ENCODE results near the gene SPATA22.
"Not testable (repeated sequence)": the region's sequence is repeated elsewhere in the genome, so short reads cannot be mapped to it uniquely, and the experiment has no call there.

SPATA22 gene

DNA sequence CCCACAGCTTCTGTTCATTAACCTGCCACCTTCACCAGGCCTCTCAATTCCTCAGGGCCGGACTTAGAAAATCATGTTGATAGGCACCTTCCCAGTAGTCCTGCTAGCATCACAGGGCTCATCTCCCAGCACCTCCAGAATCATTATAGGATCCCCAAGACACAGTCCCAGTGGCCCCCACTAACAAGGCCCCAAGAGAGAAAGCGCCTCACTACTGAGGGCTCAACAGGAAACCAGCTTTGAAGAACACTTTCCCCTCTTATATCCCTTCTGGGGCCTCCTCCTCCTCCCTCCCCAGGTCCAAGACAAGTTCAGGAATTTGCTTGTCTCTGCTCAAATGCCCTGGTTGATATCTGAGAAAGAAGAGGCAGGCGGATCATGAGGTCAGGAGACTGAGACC lies 60.5 kb downstream of the SPATA22 start, which contains the start of gene OR3A3:
TSS of gene OR3A3 (plus strand) at position 301 of the 400 bp plus-strand sequence.
- Histone ChIP-seq H3F3A (ENCODE audit: insufficient read depth, low read length) (no peaks in the 10 kb centered on the region), H3K36me3 (ENCODE audit: insufficient read depth, low read length) (no peaks in the 10 kb centered on the region), H3K9me3 (ENCODE audit: low read length) (no peaks in the 10 kb centered on the region), H3K79me2 (ENCODE audit: insufficient read depth, low read length) (no peaks in the 10 kb centered on the region), H2AFZ (ENCODE audit: low read length) (no peak within 1 kb of the TSS), H4K20me1 (ENCODE audit: insufficient read depth, low read length) (no peaks in the 10 kb centered on the region), H3K4me1 (ENCODE audit: insufficient read depth, low read length, severe bottlenecking) (no peaks in the 10 kb centered on the region), H3K4me2 (ENCODE audit: low read length) (no peak within 1 kb of the TSS), H3K27me3 (ENCODE audit: insufficient read depth, low read length) (no peaks in the 10 kb centered on the region), H3K27ac (ENCODE audit: low read depth, low read length, poor library complexity, severe bottlenecking) (no peak within 1 kb of the TSS), H3K4me3 (ENCODE audit: low read depth, low read length, poor library complexity, severe bottlenecking) (no peak within 1 kb of the TSS), H3K9ac (ENCODE audit: low read length) (no peak within 1 kb of the TSS), H3K9me2 (ENCODE audit: low read depth, low read length) (no peaks in the 10 kb centered on the region)
- TF ChIP-seq, protein P1, sequence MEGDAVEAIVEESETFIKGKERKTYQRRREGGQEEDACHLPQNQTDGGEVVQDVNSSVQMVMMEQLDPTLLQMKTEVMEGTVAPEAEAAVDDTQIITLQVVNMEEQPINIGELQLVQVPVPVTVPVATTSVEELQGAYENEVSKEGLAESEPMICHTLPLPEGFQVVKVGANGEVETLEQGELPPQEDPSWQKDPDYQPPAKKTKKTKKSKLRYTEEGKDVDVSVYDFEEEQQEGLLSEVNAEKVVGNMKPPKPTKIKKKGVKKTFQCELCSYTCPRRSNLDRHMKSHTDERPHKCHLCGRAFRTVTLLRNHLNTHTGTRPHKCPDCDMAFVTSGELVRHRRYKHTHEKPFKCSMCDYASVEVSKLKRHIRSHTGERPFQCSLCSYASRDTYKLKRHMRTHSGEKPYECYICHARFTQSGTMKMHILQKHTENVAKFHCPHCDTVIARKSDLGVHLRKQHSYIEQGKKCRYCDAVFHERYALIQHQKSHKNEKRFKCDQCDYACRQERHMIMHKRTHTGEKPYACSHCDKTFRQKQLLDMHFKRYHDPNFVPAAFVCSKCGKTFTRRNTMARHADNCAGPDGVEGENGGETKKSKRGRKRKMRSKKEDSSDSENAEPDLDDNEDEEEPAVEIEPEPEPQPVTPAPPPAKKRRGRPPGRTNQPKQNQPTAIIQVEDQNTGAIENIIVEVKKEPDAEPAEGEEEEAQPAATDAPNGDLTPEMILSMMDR (IDR thresholded peaks at IDR 0.05; ENCODE audit: low read length): no peak
- no peak for TF ChIP-seq EZH2 (IDR thresholded peaks at IDR 0.05; ENCODE audit: borderline replicate concordance, low read length)

DNA sequence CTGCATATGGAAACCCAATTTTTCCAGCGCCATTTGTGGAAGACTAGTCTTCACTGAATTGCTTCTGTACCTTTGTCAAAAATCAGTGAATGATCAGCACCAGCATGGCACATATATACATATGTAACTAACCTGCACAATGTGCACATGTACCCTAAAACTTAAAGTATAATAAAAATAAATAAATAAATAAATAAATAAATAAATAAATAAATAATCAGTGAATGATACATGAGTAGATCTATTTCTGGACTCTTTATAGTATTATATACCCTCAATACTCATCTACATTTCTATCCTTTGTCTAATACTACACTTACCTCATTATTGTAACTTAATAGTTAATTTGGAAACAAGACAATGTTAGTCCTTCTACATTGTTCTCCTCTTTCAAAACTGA lies 67.8 kb downstream of the SPATA22 start:
- H3K4me3 ChIP-seq (ENCODE audit: low read depth, low read length, poor library complexity, severe bottlenecking); H3K27ac ChIP-seq (ENCODE audit: low read depth, low read length, poor library complexity, severe bottlenecking); H3K9me2 ChIP-seq (ENCODE audit: low read depth, low read length); H3F3A ChIP-seq (ENCODE audit: insufficient read depth, low read length); H3K36me3 ChIP-seq (ENCODE audit: insufficient read depth, low read length); H3K27me3 ChIP-seq (ENCODE audit: insufficient read depth, low read length); H4K20me1 ChIP-seq (ENCODE audit: insufficient read depth, low read length); H2AFZ ChIP-seq (ENCODE audit: low read length); H3K4me1 ChIP-seq (ENCODE audit: insufficient read depth, low read length, severe bottlenecking); H3K9me3 ChIP-seq (ENCODE audit: low read length); H3K79me2 ChIP-seq (ENCODE audit: insufficient read depth, low read length); H3K9ac ChIP-seq (ENCODE audit: low read length); H3K4me2 ChIP-seq (ENCODE audit: low read length): not testable (repeated sequence)

DNA sequence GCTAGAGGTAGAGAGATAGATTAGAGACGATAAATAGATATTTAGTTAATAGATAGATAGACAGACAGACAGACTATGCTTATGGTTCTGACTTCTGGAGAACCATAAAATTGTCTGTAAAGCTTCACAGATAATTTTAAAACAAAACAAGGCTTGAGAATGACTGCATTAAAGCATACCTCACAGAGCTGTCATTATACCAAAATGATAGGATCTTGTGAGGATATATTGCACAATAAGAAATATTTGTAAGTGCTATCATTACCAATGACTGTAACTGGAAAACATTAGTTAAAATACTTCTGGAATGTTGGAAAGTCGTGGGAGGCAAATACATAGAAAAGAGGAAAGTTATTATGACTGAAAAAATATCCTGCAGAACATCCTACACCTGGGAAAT lies 69.8 kb downstream of the SPATA22 start:
- no peaks in the 10 kb centered on the region for H3F3A ChIP-seq (ENCODE audit: insufficient read depth, low read length)
- H3K27me3 ChIP-seq (ENCODE audit: insufficient read depth, low read length): no peaks in the 10 kb centered on the region
- H3K9me2 ChIP-seq (ENCODE audit: low read depth, low read length): no peaks in the 10 kb centered on the region
- no peaks in the 10 kb centered on the region for H3K79me2 ChIP-seq (ENCODE audit: insufficient read depth, low read length)
- no peak overlapping the region for H3K9ac ChIP-seq (ENCODE audit: low read length)
- no peaks in the 10 kb centered on the region for H3K4me1 ChIP-seq (ENCODE audit: insufficient read depth, low read length, severe bottlenecking)
- no peak overlapping the region for H3K4me2 ChIP-seq (ENCODE audit: low read length)
- H4K20me1 ChIP-seq (ENCODE audit: insufficient read depth, low read length): no peaks in the 10 kb centered on the region
- H3K9me3 ChIP-seq (ENCODE audit: low read length): no peaks in the 10 kb centered on the region
- no peaks in the 10 kb centered on the region for H3K36me3 ChIP-seq (ENCODE audit: insufficient read depth, low read length)
- H2AFZ ChIP-seq (ENCODE audit: low read length): no peak overlapping the region
- TF ChIP-seq EZH2 (IDR thresholded peaks at IDR 0.05; ENCODE audit: borderline replicate concordance, low read length): no peak
- TF ChIP-seq, protein P1 (IDR thresholded peaks at IDR 0.05; ENCODE audit: low read length): no peak
- H3K4me3 ChIP-seq (ENCODE audit: low read depth, low read length, poor library complexity, severe bottlenecking): no peak overlapping the region
- no peak overlapping the region for H3K27ac ChIP-seq (ENCODE audit: low read depth, low read length, poor library complexity, severe bottlenecking)

DNA sequence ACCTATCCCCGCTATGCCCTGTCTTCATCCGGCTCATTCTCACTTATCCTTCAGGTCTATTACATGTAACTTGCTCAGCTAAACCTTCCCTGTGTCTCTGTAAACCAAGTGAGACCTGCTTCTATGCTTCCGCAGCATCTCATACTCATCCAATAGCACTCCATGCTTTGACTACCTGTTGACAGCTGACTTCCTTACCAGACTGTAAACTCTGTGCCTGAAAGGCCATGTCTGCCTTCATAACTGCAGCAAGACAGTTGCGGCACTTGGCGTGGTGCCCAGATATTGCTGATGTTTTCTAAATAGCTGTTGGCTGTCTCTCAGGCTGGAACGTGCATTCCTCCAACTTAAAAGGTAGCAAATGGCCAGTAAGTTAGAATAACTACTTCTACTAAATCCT lies 71.6 kb downstream of the SPATA22 start:
- H3K4me1 ChIP-seq (ENCODE audit: insufficient read depth, low read length, severe bottlenecking): no peaks in the 10 kb centered on the region
- no peaks in the 10 kb centered on the region for H4K20me1 ChIP-seq (ENCODE audit: insufficient read depth, low read length)
- no peaks in the 10 kb centered on the region for H3K9me2 ChIP-seq (ENCODE audit: low read depth, low read length)
- TF ChIP-seq, protein P1 (IDR thresholded peaks at IDR 0.05; ENCODE audit: low read length): no peak
- no peak for TF ChIP-seq EZH2 (IDR thresholded peaks at IDR 0.05; ENCODE audit: borderline replicate concordance, low read length)
- no peak overlapping the region for H3K27ac ChIP-seq (ENCODE audit: low read depth, low read length, poor library complexity, severe bottlenecking)
- no peak overlapping the region for H2AFZ ChIP-seq (ENCODE audit: low read length)
- no peaks in the 10 kb centered on the region for H3K9me3 ChIP-seq (ENCODE audit: low read length)
- H3K36me3 ChIP-seq (ENCODE audit: insufficient read depth, low read length): no peaks in the 10 kb centered on the region
- no peaks in the 10 kb centered on the region for H3K79me2 ChIP-seq (ENCODE audit: insufficient read depth, low read length)
- H3K4me2 ChIP-seq (ENCODE audit: low read length): no peak overlapping the region
- H3K4me3 ChIP-seq (ENCODE audit: low read depth, low read length, poor library complexity, severe bottlenecking): no peak overlapping the region
- H3F3A ChIP-seq (ENCODE audit: insufficient read depth, low read length): no peaks in the 10 kb centered on the region
- H3K27me3 ChIP-seq (ENCODE audit: insufficient read depth, low read length): no peaks in the 10 kb centered on the region
- H3K9ac ChIP-seq (ENCODE audit: low read length): no peak overlapping the region

Data from OCI-LY1 (cell line).